ENCODE data around the gene LRRC41.

Gene LRRC41

GRCh38 chr1:46306159-46306530 lies 2.7 kb upstream of the LRRC41 start:
- H3K9me3 Mint-ChIP-seq: no peaks in the 10 kb centered on the region
- no peak overlapping the region for H3K27ac Mint-ChIP-seq
- DNase-seq (ENCODE audit: low spot score in 2 of 2) (no peak), ATAC-seq (no peak)
- H3K4me3 Mint-ChIP-seq: no peak overlapping the region
- H3K4me1 Mint-ChIP-seq: peaks cover 25% of the 10 kb centered on the region
- peaks cover 98% of the 10 kb centered on the region for H3K36me3 Mint-ChIP-seq

DNA sequence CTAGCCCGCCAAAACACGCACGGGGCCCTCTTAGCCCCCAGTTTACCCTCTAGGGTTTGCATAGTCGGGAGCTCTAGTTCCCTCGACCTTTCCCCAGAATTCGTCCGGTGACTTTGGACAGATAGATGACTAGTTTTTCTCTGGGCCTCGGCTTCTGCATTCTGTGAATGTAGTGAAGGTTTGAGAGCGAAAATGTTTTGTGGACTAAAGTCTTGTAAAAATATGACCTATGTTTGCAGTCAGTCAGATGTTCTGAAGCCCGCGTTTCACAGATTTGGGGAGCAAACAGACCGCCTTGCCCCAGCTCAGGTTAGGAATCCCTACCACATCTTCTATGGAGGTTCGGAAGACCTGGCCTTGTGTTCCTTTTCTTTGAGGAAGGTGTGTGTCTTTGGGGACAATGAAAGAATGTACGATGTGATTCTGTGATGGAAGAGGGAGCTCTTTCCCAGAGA lies 483 bp upstream of the LRRC41 start:
- Mint-ChIP-seq H3K4me1 (peaks cover 40% of the 10 kb centered on the region), H3K9me3 (no peaks in the 10 kb centered on the region), H3K27ac (peak overlapping the region; percentile 100), H3K4me3 (peak overlapping the region; percentile 94), H3K36me3 (peaks cover 81% of the 10 kb centered on the region)
- ATAC-seq (no peak), DNase-seq (ENCODE audit: low spot score in 2 of 2) (no peak)

- ATAC-seq (peak; percentile 17), DNase-seq (ENCODE audit: low spot score in 2 of 2) (peak; percentile 39 to 82)
- no peaks in the 10 kb centered on the region for H3K9me3 Mint-ChIP-seq
- peaks cover 75% of the 10 kb centered on the region for H3K36me3 Mint-ChIP-seq
- H3K27ac Mint-ChIP-seq: peak overlapping the region; percentile 100
- peak overlapping the region; percentile 94 for H3K4me3 Mint-ChIP-seq
- peaks cover 34% of the 10 kb centered on the region for H3K4me1 Mint-ChIP-seq
Observed at GRCh38 chr1:46302641-46303037, 777 bp downstream of the LRRC41 start.

- H3K36me3 Mint-ChIP-seq: peaks cover 75% of the 10 kb centered on the region
- H3K4me3 Mint-ChIP-seq: peak overlapping the region; percentile 94
- DNase-seq (ENCODE audit: low spot score in 2 of 2) (peak; percentile 49 to 82), ATAC-seq (peak; percentile 52)
- H3K4me1 Mint-ChIP-seq: peaks cover 34% of the 10 kb centered on the region
- peak overlapping the region; percentile 100 for H3K27ac Mint-ChIP-seq
- no peaks in the 10 kb centered on the region for H3K9me3 Mint-ChIP-seq
Observed at GRCh38 chr1:46301808-46302640, 1.4 kb downstream of the LRRC41 start.

GRCh38 chr1:46301406-46301807 lies 2.0 kb downstream of the LRRC41 start:
- H3K36me3 Mint-ChIP-seq: peaks cover 74% of the 10 kb centered on the region
- H3K27ac Mint-ChIP-seq: peak overlapping the region; percentile 100
- H3K4me3 Mint-ChIP-seq: peak overlapping the region; percentile 94
- ATAC-seq (no peak), DNase-seq (ENCODE audit: low spot score in 2 of 2) (no peak)
- H3K4me1 Mint-ChIP-seq: peaks cover 34% of the 10 kb centered on the region
- H3K9me3 Mint-ChIP-seq: no peaks in the 10 kb centered on the region

GRCh38 chr1:46300673-46301405 lies 2.6 kb downstream of the LRRC41 start:
- Mint-ChIP-seq H3K36me3 (peaks cover 74% of the 10 kb centered on the region), H3K4me1 (peaks cover 34% of the 10 kb centered on the region), H3K4me3 (peak overlapping the region; percentile 94), H3K27ac (peak overlapping the region; percentile 100), H3K9me3 (no peaks in the 10 kb centered on the region)
- DNase-seq (ENCODE audit: low spot score in 2 of 2): no peak
- no peak for ATAC-seq

DNA sequence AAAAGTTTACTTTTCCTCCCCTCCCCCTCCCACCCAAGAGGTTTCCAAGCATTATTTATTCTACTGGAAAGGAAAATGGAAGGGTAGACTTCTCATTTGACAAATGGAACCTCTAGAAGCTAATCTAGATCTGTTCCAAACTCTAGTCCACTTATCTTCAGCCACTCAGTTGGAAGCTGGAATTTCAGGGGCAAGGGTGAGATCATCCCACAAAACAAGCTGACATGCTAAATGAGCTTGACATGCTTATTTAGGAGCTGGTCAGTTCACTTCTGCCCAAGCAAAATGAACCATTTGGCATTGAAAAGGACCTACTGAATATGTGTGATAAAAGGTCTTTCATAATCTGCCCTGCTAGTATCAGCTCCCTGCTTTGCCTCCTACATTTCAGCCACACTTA lies 5.0 kb downstream of the LRRC41 start:
- peaks cover 26% of the 10 kb centered on the region for H3K4me1 Mint-ChIP-seq
- H3K4me3 Mint-ChIP-seq: no peak overlapping the region
- H3K27ac Mint-ChIP-seq: peak overlapping the region; percentile 16
- ATAC-seq (no peak), DNase-seq (ENCODE audit: low spot score in 2 of 2) (no peak)
- peaks cover 75% of the 10 kb centered on the region for H3K36me3 Mint-ChIP-seq
- no peaks in the 10 kb centered on the region for H3K9me3 Mint-ChIP-seq

DNA sequence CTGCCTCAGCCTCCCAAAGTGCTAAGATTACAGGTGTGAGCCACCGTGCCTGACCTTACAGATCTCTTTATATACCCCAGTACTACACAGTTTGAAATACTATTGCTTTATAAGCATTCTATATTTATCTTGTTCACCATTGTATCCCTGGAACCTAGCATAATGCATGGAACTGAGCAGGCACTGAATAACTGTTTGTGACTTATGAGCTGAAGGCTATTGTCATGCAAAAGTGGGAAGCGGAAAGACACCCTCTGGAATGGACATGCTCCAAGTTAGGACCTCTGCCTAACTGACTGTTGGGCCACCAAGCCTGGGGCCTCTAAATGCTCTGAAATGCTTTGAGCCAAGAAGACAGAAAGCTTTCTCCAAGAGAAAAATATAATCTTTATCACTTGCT lies 8.1 kb downstream of the LRRC41 start:
- ATAC-seq (no peak), DNase-seq (ENCODE audit: low spot score in 2 of 2) (no peak)
- Mint-ChIP-seq H3K9me3 (no peaks in the 10 kb centered on the region), H3K27ac (no peak overlapping the region), H3K36me3 (peaks cover 71% of the 10 kb centered on the region), H3K4me3 (no peak overlapping the region), H3K4me1 (peaks cover 11% of the 10 kb centered on the region)

GRCh38 chr1:46289976-46290375 lies 13.4 kb downstream of the LRRC41 start:
- DNase-seq (ENCODE audit: low spot score in 2 of 2): no peak
- H3K4me1 Mint-ChIP-seq: peaks cover 8% of the 10 kb centered on the region
- H3K27ac Mint-ChIP-seq: no peak overlapping the region
- no peak overlapping the region for H3K4me3 Mint-ChIP-seq
- no peak for ATAC-seq
- peaks cover 70% of the 10 kb centered on the region for H3K36me3 Mint-ChIP-seq
- no peaks in the 10 kb centered on the region for H3K9me3 Mint-ChIP-seq

DNA sequence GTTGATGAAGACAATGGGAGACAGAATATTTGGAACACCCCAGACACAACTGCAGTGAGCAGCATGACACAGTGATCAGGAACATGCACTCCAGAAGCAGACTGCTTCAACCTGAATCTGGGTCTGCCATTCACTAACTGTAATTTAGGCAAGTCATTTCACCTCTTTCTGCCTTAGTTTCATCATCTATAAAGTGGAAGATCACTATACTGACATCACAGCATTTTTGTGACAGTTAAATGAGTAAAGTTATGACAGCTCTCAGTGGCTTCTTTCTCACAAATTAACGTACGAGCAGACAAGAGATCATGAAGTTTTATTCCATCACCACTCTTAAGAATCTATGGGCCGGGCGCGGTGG lies 14.3 kb downstream of the LRRC41 start:
- Mint-ChIP-seq H3K36me3 (peaks cover 70% of the 10 kb centered on the region), H3K4me1 (peaks cover 8% of the 10 kb centered on the region), H3K9me3 (no peaks in the 10 kb centered on the region), H3K4me3 (no peak overlapping the region), H3K27ac (peak overlapping the region; percentile 35)
- DNase-seq (ENCODE audit: low spot score in 2 of 2) (no peak), ATAC-seq (no peak)

GRCh38 chr1:46288485-46289133 lies 14.8 kb downstream of the LRRC41 start:
- Mint-ChIP-seq H3K9me3 (no peaks in the 10 kb centered on the region), H3K36me3 (peaks cover 68% of the 10 kb centered on the region), H3K4me1 (peaks cover 8% of the 10 kb centered on the region), H3K27ac (peak overlapping the region; percentile 35), H3K4me3 (no peak overlapping the region)
- ATAC-seq: no peak
- DNase-seq (ENCODE audit: low spot score in 2 of 2): no peak

DNA sequence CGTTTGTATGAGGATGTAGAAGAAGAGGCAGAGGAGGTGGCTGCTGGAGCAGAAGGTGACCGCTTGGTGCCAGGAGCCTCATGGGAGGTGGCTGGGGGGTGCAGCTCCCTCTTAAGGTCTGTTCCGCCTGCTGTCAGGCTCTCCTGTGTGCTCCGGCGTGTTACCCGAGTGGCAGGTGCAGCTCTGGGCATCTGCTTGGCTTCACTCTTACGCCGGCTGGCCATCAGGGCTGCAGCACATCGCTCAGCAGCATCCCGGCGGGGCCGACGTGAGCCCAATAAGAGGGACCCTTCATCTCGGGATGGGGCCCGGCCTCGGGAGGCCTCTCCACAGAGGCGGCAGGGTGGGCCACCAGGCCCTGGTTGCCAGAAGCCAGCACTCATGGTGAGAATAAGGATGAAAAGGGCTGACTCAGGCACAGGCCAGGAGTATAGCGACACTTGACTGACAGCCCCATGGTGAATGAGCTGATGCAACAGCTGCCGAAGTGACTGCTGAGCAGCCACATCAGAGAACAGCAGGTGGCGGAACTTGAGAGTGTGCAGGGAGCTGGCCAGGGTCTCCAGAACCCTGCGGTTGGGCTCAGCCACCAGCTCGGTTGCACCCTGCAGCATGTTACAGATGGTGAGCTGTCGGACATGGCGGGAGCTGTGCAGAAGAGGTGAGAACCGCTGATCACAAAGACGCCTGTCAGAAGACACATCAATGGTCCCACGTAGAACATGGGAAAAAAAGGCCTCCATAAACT lies 17.5 kb downstream of the LRRC41 start:
- ATAC-seq (peak; percentile 57), DNase-seq (ENCODE audit: low spot score in 2 of 2) (peak in 1 of 2 donors; percentile 56)
- Mint-ChIP-seq H3K4me1 (peaks cover 8% of the 10 kb centered on the region), H3K27ac (peak overlapping the region; percentile 18), H3K4me3 (no peak overlapping the region), H3K36me3 (peaks cover 74% of the 10 kb centered on the region), H3K9me3 (no peaks in the 10 kb centered on the region)

GRCh38 chr1:46284597-46285564 lies 18.5 kb downstream of the LRRC41 start:
- Mint-ChIP-seq H3K4me1 (peaks cover 8% of the 10 kb centered on the region), H3K4me3 (no peak overlapping the region), H3K36me3 (peaks cover 74% of the 10 kb centered on the region), H3K9me3 (no peaks in the 10 kb centered on the region), H3K27ac (no peak overlapping the region)
- DNase-seq (ENCODE audit: low spot score in 2 of 2): no peak
- ATAC-seq: peak; percentile 5

GRCh38 chr1:46284058-46284457 lies 19.4 kb downstream of the LRRC41 start:
- H3K27ac Mint-ChIP-seq: no peak overlapping the region
- peaks cover 72% of the 10 kb centered on the region for H3K36me3 Mint-ChIP-seq
- H3K9me3 Mint-ChIP-seq: no peaks in the 10 kb centered on the region
- H3K4me3 Mint-ChIP-seq: no peak overlapping the region
- H3K4me1 Mint-ChIP-seq: peaks cover 8% of the 10 kb centered on the region
- ATAC-seq (no peak), DNase-seq (ENCODE audit: low spot score in 2 of 2) (no peak)

Measured in stimulated activated effector memory CD8-positive, alpha-beta T cell treated with anti-CD3 and anti-CD28 coated beads, Interleukin-12 subunit alpha, Interleukin-12 subunit beta, amount 100 ng/mL, for 72 hours (primary cell).